ENCODE measurements around the gene PSG5. TPM values are rescaled to one million over a fixed set of nuclear protein-coding genes. Genes with fewer than 3 reads are reported as not detected.
"Not testable (repeated sequence)": the region's sequence is repeated elsewhere in the genome, so short reads cannot be mapped to it uniquely, and the experiment has no call there.

Gene PSG5
- total RNA-seq (not detected), polyA plus RNA-seq (not detected)
- long read RNA-seq, donor 1 = 0 reads
- long read RNA-seq, donor 2 = 0 reads
- long read RNA-seq, donor 3 = 0 reads

DNA sequence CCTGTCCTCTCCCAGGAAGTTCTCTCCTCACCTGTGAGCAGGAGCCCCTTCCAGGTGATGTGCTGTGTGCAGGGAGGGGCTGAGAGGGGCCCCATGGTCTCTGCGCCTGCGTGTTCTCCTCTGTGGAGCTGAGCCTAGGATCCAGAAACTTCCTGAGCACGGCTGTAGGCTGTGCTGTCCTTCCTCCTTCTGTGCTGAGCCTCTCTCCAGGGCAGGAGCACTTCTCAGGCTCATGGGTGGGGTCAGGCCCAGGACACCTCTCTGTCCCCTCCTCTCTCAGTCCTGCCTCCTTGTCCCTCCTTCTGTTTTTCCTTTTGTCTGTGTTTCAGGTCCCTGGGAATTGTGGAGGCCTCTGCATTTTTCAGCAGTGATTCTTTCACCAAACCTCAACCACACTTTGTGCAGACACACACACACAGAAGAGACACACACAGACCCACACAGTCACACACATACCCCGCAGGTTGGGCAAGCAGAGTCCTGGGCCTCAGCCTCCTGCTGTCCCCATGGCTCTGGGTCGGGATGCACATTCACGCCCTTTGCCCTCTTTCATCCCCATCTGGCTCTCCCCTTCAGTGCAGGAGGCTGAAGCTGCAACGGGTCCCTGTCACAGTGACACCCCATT lies at the start of gene PSG5:
Gene PSG5 (minus strand): TSS at position 226 of the 625 bp plus-strand sequence. CDS start 131 bp downstream, at position 95.
- H3K27ac ChIP-seq; H3K4me1 ChIP-seq (ENCODE audit: insufficient read depth); DNase-seq; H3K36me3 ChIP-seq; H3K4me3 ChIP-seq; H3K9me3 ChIP-seq; intact Hi-C loops (cut with DNase I); H3K27me3 ChIP-seq: not testable (repeated sequence)
- 67 to 73% (median 67%) methylated on average over 7 of the region's 7 CpGs for WGBS, 3 donors

DNA sequence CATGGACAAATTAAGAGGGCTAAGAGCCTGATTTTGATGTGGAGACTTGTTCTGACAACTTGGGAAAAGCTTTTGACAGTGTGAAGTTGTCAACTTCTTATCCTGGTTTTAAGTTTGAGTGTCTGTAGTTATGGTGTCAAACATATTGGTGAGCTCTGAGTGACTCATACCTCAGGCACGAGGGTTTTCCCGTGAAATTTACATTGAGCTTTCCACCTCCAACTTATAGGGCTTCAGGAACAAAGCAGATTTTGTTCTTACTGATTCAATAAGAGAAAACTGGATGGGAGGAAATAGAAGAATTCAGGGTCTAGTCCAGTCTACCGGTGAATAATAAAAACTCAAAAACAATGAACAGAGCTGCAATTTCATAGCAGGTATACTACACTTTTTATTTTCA lies 49.4 kb upstream of the PSG5 start:
- H3K4me3 ChIP-seq; DNase-seq; H3K27me3 ChIP-seq; intact Hi-C loops (cut with DNase I); H3K36me3 ChIP-seq; H3K4me1 ChIP-seq (ENCODE audit: insufficient read depth); H3K9me3 ChIP-seq; H3K27ac ChIP-seq: not testable (repeated sequence)
- WGBS, 3 donors = 60 to 66% methylated on average over 3 of the region's 3 CpGs; no CpG with 5 or more reads in 1 of the 3 donors

DNA sequence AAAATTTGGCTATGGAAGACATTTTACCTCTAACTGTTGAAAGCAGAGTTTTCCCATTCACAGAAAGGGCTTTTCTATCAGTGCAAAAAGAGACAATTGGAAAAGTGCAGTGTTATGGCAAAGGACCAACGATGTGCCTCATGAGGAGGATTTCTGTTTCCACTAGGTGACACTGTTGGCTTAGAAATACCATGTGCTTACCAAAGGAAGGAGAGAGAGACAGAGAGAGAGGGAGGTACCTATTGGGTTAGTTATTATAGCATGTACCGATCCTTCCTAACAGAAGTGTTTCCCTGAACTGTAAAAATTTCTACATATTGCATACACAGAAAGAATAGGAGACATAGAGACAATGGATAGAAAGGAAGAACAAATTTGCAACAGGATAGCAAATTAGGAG lies 43.0 kb upstream of the PSG5 start:
- Histone ChIP-seq H3K36me3 (no peaks in the 10 kb centered on the region), H3K4me3 (no peak overlapping the region), H3K9me3 (no peaks in the 10 kb centered on the region), H3K4me1 (ENCODE audit: insufficient read depth) (no peaks in the 10 kb centered on the region), H3K27ac (no peak overlapping the region), H3K27me3 (no peaks in the 10 kb centered on the region)
- WGBS, 3 donors = 76 to 79% methylated on average over 2 of the region's 2 CpGs; no CpG with 5 or more reads in 1 of the 3 donors
- DNase-seq = no peak
- no peak for TF ChIP-seq EP300 (IDR thresholded peaks at IDR 0.05)
- TF ChIP-seq POLR2A (IDR thresholded peaks at IDR 0.05) = no peak
- TF ChIP-seq CTCF (IDR thresholded peaks at IDR 0.05) = no peak
- intact Hi-C loops (cut with DNase I) = no loop called here

DNA sequence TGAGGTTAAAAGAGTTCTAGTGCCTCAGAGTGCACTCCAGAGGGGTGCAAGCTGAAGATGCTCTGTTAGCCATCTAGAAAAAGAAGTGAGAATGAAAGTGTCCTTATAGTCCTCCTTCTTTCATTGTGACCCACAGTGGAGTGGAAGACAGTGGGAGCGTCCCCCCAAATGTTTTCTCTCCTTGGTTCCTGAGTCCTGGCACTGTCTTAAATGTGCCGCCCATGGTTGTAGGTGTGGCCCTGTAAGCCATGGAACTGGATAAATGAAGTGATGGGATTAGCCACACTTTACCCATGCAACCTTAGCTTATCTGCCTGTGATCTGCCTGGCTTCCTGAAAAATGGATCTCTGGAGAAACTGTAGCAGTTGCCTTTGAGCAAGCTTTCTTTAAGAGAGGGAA lies 42.4 kb upstream of the PSG5 start:
- H3K4me1 ChIP-seq (ENCODE audit: insufficient read depth); intact Hi-C loops (cut with DNase I); H3K9me3 ChIP-seq; H3K4me3 ChIP-seq; H3K27me3 ChIP-seq; DNase-seq; H3K27ac ChIP-seq; H3K36me3 ChIP-seq: not testable (repeated sequence)
- 59 to 64% methylated on average over 2 of the region's 2 CpGs; no CpG with 5 or more reads in 1 of the 3 donors for WGBS, 3 donors

DNA sequence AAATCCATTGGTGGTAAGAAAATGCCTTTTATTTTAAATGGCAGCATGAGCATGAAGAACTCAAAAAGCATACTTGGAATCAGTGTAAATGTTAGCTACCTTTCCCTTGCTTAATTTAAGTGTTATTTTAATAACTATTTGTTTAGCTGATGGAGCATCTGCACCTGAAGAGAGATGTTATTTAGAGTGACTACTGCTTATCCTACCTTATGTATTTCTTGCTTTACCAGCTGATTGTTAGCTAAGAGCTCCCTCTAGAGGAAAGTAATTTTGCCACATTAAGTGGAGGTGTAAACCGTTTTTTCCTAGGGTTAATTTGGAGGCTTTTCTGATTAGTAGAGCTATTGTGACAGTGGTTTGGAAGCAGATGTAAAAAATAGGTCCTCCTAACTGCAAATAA lies 40.6 kb upstream of the PSG5 start:
- H3K27ac ChIP-seq; H3K27me3 ChIP-seq; H3K9me3 ChIP-seq; intact Hi-C loops (cut with DNase I); DNase-seq; H3K36me3 ChIP-seq; H3K4me1 ChIP-seq (ENCODE audit: insufficient read depth); H3K4me3 ChIP-seq: not testable (repeated sequence)
- whole genome bisulfite sequencing, 3 donors = 61 to 77% methylated on average over 1 of the region's 1 CpG; no CpG with 5 or more reads in 1 of the 3 donors

GRCh38 chr19:43224855-43225253 lies 38.5 kb upstream of the PSG5 start:
- no peak overlapping the region for H3K27ac ChIP-seq
- H3K4me3 ChIP-seq = no peak overlapping the region
- H3K9me3 ChIP-seq = peaks cover 0 to 3% of the 10 kb centered on the region in 2 donors
- 90 to 98% methylated on average over 2 of the region's 2 CpGs; no CpG with 5 or more reads in 1 of the 3 donors for WGBS, 3 donors
- TF ChIP-seq EP300 (IDR thresholded peaks at IDR 0.05) (no peak), CTCF (IDR thresholded peaks at IDR 0.05) (no peak), POLR2A (IDR thresholded peaks at IDR 0.05) (no peak)
- no peak for DNase-seq
- H3K4me1 ChIP-seq (ENCODE audit: insufficient read depth) = no peaks in the 10 kb centered on the region
- no peaks in the 10 kb centered on the region for H3K27me3 ChIP-seq
- intact Hi-C loops (cut with DNase I) = no loop called here
- no peaks in the 10 kb centered on the region for H3K36me3 ChIP-seq

GRCh38 chr19:43224201-43224854 lies 38.0 kb upstream of the PSG5 start:
- H3K9me3 ChIP-seq, H3K27me3 ChIP-seq: not testable (repeated sequence)
- 64 to 68% methylated on average over 5 of the region's 5 CpGs; no CpG with 5 or more reads in 1 of the 3 donors for WGBS, 3 donors

DNA sequence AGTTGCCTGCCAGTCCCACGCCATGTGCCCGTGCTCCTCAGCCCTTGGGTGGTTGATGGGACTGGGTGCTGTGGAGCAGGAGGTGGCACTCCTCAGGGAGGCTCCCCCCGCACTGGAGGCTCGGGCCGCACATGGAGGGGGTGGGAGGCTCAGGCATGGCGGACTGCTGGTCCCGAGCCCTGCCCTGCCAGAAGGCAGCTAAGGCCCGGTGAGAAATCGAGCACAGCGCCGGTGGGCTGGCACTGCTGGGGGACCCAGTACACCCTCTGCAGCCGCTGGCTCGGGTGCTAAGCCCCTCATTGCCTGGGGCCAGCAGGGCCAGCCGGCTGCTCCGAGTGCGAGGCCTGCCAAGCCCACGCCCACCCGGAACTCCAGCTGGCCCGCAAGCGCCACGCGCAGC lies 35.6 kb upstream of the PSG5 start:
- H3K4me1 ChIP-seq (ENCODE audit: insufficient read depth); H3K27ac ChIP-seq; intact Hi-C loops (cut with DNase I); DNase-seq; H3K4me3 ChIP-seq; H3K9me3 ChIP-seq; H3K36me3 ChIP-seq; H3K27me3 ChIP-seq: not testable (repeated sequence)
- WGBS, 3 donors = 93 to 94% methylated on average over 22 of the region's 22 CpGs; no CpG with 5 or more reads in 1 of the 3 donors

More at GRCh38 chr19:43224201-43224854, 38.0 kb upstream of the PSG5 start:
- H3K36me3 ChIP-seq; intact Hi-C loops (cut with DNase I); DNase-seq; H3K4me3 ChIP-seq; H3K4me1 ChIP-seq (ENCODE audit: insufficient read depth); H3K27ac ChIP-seq: not testable (repeated sequence)

DNA sequence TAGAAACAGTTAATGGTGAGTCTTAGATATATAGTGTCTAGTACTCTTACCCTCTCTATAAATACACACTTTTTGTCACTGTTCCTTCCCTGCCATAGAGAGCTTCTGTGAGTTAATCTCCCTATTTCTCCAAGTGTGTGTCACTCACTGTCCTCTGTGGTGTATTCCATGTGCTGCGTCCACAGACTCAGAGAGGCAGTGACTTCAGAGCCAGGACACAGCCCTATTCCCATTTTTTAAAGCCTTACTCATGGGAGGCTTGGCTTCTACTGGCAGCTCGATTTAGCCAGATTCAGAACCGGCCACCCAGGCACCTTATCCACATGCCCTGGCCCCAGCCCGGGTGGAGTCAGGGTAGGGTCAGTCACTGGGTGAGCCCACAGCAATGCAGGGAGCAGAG lies 32.8 kb upstream of the PSG5 start:
- H3K4me1 ChIP-seq (ENCODE audit: insufficient read depth); DNase-seq; H3K27me3 ChIP-seq; H3K9me3 ChIP-seq; H3K27ac ChIP-seq; H3K4me3 ChIP-seq; H3K36me3 ChIP-seq; intact Hi-C loops (cut with DNase I): not testable (repeated sequence)
- WGBS, 3 donors = 76 to 79% methylated on average over 4 of the region's 4 CpGs; no CpG with 5 or more reads in 1 of the 3 donors

Data from ovary (tissue), 10 donors.